ENCODE measurements around the gene RAD18. TPM values are rescaled to one million over a fixed set of nuclear protein-coding genes. Genes with fewer than 3 reads are reported as not detected.

The RAD18 gene
- total RNA-seq, 1 experiment from 2014 or later: 42.5 TPM

DNA sequence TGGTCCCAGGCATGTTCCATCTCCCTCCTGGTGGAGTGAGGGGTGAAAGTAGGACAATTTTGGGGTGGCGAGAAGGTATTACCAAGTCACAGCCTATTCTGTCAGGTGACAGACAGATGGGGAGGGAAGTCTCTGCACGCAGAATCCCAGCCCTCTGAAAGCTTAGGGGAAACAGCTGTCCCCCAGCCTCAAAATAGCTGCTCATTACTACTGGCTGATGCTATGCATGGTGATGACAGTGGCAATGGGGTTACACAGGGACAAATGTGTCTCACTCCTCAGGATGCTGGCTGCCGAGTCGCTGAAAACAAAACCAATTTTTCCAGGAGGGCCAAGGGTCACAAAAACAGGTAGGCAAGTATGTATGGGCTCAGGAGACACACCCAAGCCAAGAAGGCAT lies 125.0 kb downstream of the RAD18 start:
- no peaks in the 10 kb centered on the region for H3K27me3 ChIP-seq (replicated peaks; ENCODE audit: insufficient read depth, low read depth, low read length, poor library complexity)
- no TSS peak for BruUV-seq (replicated peaks)
- no peak overlapping the region for H3K4me3 ChIP-seq (ENCODE audit: low read depth, low read length, poor library complexity, severe bottlenecking)
- no peaks in the 10 kb centered on the region for H3K36me3 ChIP-seq (ENCODE audit: insufficient read depth, low read length, poor library complexity, severe bottlenecking)
- H3K27ac ChIP-seq (ENCODE audit: low read depth, low read length, poor library complexity, severe bottlenecking): no peak overlapping the region
- TF ChIP-seq, protein P1, sequence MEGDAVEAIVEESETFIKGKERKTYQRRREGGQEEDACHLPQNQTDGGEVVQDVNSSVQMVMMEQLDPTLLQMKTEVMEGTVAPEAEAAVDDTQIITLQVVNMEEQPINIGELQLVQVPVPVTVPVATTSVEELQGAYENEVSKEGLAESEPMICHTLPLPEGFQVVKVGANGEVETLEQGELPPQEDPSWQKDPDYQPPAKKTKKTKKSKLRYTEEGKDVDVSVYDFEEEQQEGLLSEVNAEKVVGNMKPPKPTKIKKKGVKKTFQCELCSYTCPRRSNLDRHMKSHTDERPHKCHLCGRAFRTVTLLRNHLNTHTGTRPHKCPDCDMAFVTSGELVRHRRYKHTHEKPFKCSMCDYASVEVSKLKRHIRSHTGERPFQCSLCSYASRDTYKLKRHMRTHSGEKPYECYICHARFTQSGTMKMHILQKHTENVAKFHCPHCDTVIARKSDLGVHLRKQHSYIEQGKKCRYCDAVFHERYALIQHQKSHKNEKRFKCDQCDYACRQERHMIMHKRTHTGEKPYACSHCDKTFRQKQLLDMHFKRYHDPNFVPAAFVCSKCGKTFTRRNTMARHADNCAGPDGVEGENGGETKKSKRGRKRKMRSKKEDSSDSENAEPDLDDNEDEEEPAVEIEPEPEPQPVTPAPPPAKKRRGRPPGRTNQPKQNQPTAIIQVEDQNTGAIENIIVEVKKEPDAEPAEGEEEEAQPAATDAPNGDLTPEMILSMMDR (conservative IDR thresholded peaks at IDR 0.05; ENCODE audit: low read depth, low read length): no peak
- TF ChIP-seq EZH2 (IDR thresholded peaks at IDR 0.05; ENCODE audit: borderline replicate concordance, low read depth, low read length, poor library complexity, severe bottlenecking): no peak
- intact Hi-C loops (cut with micrococcal nuclease; ENCODE audit: unreplicated experiment): no loop called here
- DNase-seq (ENCODE audit: low spot score): no peak
- ChIA-PET CTCF (no interaction called here), POLR2A (ENCODE audit: low non-redundant PET) (no interaction called here)
- no peaks in the 10 kb centered on the region for H3K9me3 ChIP-seq (ENCODE audit: low read depth, low read length, poor library complexity, severe bottlenecking)
- no peaks in the 10 kb centered on the region for H3K4me1 ChIP-seq (ENCODE audit: insufficient read depth, low read length, poor library complexity, severe bottlenecking)

DNA sequence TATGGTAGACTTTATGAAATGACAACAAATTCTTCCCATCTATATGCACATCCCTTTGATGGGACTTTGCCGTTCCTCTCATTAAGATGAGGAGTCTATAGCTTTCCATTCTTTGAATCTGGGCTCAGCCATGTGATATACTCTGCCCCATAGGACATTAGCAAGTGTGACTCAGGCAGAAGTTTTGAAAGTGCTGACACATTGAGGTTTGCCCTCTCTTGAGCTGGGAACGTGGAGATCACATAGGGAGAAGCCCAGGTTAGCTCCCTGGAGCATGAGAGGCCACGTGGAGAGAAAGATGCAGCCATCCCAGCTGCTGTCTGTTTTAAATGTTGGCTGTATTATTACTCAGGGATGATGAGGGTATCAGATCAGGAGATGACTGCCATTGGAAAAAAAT lies 126.1 kb downstream of the RAD18 start:
- no peaks in the 10 kb centered on the region for H3K27me3 ChIP-seq (replicated peaks; ENCODE audit: insufficient read depth, low read depth, low read length, poor library complexity)
- intact Hi-C loops (cut with micrococcal nuclease; ENCODE audit: unreplicated experiment): no loop called here
- no peak for DNase-seq (ENCODE audit: low spot score)
- H3K4me3 ChIP-seq (ENCODE audit: low read depth, low read length, poor library complexity, severe bottlenecking): no peak overlapping the region
- no peaks in the 10 kb centered on the region for H3K9me3 ChIP-seq (ENCODE audit: low read depth, low read length, poor library complexity, severe bottlenecking)
- ChIA-PET CTCF (no interaction called here), POLR2A (ENCODE audit: low non-redundant PET) (interaction anchor here (0.7 kb wide), 1 partner anchor 1228 kb away, joined by 3 read pairs; no protein-coding TSS in a partner anchor)
- H3K4me1 ChIP-seq (ENCODE audit: insufficient read depth, low read length, poor library complexity, severe bottlenecking): no peaks in the 10 kb centered on the region
- H3K27ac ChIP-seq (ENCODE audit: low read depth, low read length, poor library complexity, severe bottlenecking): no peak overlapping the region
- H3K36me3 ChIP-seq (ENCODE audit: insufficient read depth, low read length, poor library complexity, severe bottlenecking): no peaks in the 10 kb centered on the region
- no TSS peak for BruUV-seq (replicated peaks)
- no peak for TF ChIP-seq EZH2 (IDR thresholded peaks at IDR 0.05; ENCODE audit: borderline replicate concordance, low read depth, low read length, poor library complexity, severe bottlenecking)
- TF ChIP-seq, protein P1 (conservative IDR thresholded peaks at IDR 0.05; ENCODE audit: low read depth, low read length): no peak

DNA sequence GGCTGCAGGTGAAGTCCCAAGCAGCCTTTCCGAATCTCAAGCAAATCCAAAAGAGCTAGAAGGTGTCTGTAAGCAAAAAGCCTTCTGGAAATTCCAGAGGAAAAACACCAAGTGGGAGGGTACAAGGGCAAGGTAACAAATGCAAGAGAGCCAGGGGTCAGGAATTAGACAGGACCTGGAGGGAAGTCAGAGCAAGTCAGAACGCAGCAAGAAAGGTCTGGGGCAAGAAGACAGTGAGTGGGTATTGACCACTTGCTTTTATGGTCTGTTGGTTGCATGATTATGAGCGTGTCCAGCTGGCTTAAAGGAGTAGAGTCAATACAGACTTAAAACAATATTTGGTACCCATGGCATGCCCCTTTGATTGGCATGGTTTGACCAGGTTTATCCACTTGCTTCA lies 127.2 kb downstream of the RAD18 start:
- ChIA-PET CTCF (no interaction called here), POLR2A (ENCODE audit: low non-redundant PET) (no interaction called here)
- Histone ChIP-seq H3K36me3 (ENCODE audit: insufficient read depth, low read length, poor library complexity, severe bottlenecking) (no peaks in the 10 kb centered on the region), H3K4me1 (ENCODE audit: insufficient read depth, low read length, poor library complexity, severe bottlenecking) (no peaks in the 10 kb centered on the region), H3K9me3 (ENCODE audit: low read depth, low read length, poor library complexity, severe bottlenecking) (no peaks in the 10 kb centered on the region), H3K27me3 (replicated peaks; ENCODE audit: insufficient read depth, low read depth, low read length, poor library complexity) (no peaks in the 10 kb centered on the region), H3K27ac (ENCODE audit: low read depth, low read length, poor library complexity, severe bottlenecking) (no peak overlapping the region), H3K4me3 (ENCODE audit: low read depth, low read length, poor library complexity, severe bottlenecking) (no peak overlapping the region)
- TF ChIP-seq EZH2 (IDR thresholded peaks at IDR 0.05; ENCODE audit: borderline replicate concordance, low read depth, low read length, poor library complexity, severe bottlenecking): no peak
- BruUV-seq (replicated peaks): no TSS peak
- intact Hi-C loops (cut with micrococcal nuclease; ENCODE audit: unreplicated experiment): no loop called here
- no peak for DNase-seq (ENCODE audit: low spot score)

DNA sequence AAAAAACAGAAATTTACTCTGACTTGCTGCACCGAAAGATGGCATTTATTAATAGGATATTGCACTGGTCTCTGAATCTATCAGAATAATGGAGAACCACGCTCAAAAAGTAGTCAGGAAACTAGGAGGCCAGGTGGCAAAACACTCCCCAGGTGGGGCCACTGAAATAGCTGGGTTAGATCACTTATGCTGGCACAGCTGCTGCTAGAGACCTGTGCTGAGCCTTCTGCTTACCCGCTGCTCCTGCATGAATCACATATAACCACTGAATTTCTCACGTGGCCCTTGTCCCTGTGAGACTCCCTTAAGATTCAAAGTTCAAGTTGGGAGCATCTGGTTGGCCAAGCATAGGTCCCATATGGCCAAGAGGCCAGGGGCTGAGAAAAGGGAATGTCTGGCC lies 127.9 kb downstream of the RAD18 start:
- H3K27ac ChIP-seq (ENCODE audit: low read depth, low read length, poor library complexity, severe bottlenecking): no peak overlapping the region
- TF ChIP-seq, protein P1 (conservative IDR thresholded peaks at IDR 0.05; ENCODE audit: low read depth, low read length): no peak
- TF ChIP-seq EZH2 (IDR thresholded peaks at IDR 0.05; ENCODE audit: borderline replicate concordance, low read depth, low read length, poor library complexity, severe bottlenecking): no peak
- H3K9me3 ChIP-seq (ENCODE audit: low read depth, low read length, poor library complexity, severe bottlenecking): no peaks in the 10 kb centered on the region
- no peak for DNase-seq (ENCODE audit: low spot score)
- no TSS peak for BruUV-seq (replicated peaks)
- H3K36me3 ChIP-seq (ENCODE audit: insufficient read depth, low read length, poor library complexity, severe bottlenecking): no peaks in the 10 kb centered on the region
- H3K4me1 ChIP-seq (ENCODE audit: insufficient read depth, low read length, poor library complexity, severe bottlenecking): no peaks in the 10 kb centered on the region
- no peak overlapping the region for H3K4me3 ChIP-seq (ENCODE audit: low read depth, low read length, poor library complexity, severe bottlenecking)
- H3K27me3 ChIP-seq (replicated peaks; ENCODE audit: insufficient read depth, low read depth, low read length, poor library complexity): no peaks in the 10 kb centered on the region
- CTCF ChIA-PET: no interaction called here
- POLR2A ChIA-PET (ENCODE audit: low non-redundant PET): no interaction called here
- intact Hi-C loops (cut with micrococcal nuclease; ENCODE audit: unreplicated experiment): no loop called here
